Endodermal cell (in vitro differentiated cells): Measurements from ENCODE around the gene SCN1A. TPM values are rescaled to one million over a fixed set of nuclear protein-coding genes. Genes with fewer than 3 reads are reported as not detected.

Source experiments
- DNase-seq: peaks from one replicate; pipeline ENCODE4 v3.0.0-alpha.2; 2017
- H3K27ac ChIP-seq: 2 replicates; pipeline ENCODE4 v1.5.1; 2013; ENCODE audit warnings: mild to moderate bottlenecking, low read depth, low read length, moderate library complexity
- H3K27me3 ChIP-seq: 2 replicates; pipeline ENCODE4 v1.6.1; 2013; ENCODE audit warnings: mild to moderate bottlenecking, low read length, moderate library complexity; ENCODE audit not compliant: insufficient read depth, control insufficient read depth, poor library complexity, severe bottlenecking
- H3K36me3 ChIP-seq: 2 replicates; pipeline ENCODE4 v1.7.0; 2013; ENCODE audit warnings: mild to moderate bottlenecking, low read length, moderate library complexity; ENCODE audit not compliant: control insufficient read depth, insufficient read depth
- H3K4me1 ChIP-seq: one replicate; pipeline ENCODE4 v1.7.0; 2013; ENCODE audit warnings: low read length; ENCODE audit not compliant: control insufficient read depth, insufficient read depth
- H3K4me3 ChIP-seq: 2 replicates; pipeline ENCODE4 v1.5.1; 2013; ENCODE audit warnings: mild to moderate bottlenecking, low read length, moderate library complexity
- H3K9ac ChIP-seq: 2 replicates; pipeline ENCODE4 v1.6.1; 2013; ENCODE audit warnings: mild to moderate bottlenecking, low read length, moderate library complexity; ENCODE audit not compliant: poor library complexity, severe bottlenecking; ENCODE audit errors: extremely low read depth
- H3K9me3 ChIP-seq: 2 replicates; pipeline ENCODE4 v1.6.1; 2013; ENCODE audit warnings: mild to moderate bottlenecking, low read length, moderate library complexity; ENCODE audit not compliant: control insufficient read depth
- H3K27ac Mint-ChIP-seq: 2 replicates; pipeline ENCODE4 v1.8.0; 2020; ENCODE audit warnings: mixed read lengths
- H3K27me3 Mint-ChIP-seq: 2 replicates; pipeline ENCODE4 v1.8.0; 2021; ENCODE audit warnings: mild to moderate bottlenecking, mixed read lengths; ENCODE audit not compliant: insufficient read depth
- H3K36me3 Mint-ChIP-seq: 2 replicates; pipeline ENCODE4 v1.8.0; 2020; ENCODE audit warnings: low read depth, mixed read lengths
- H3K4me1 Mint-ChIP-seq: 2 replicates; pipeline ENCODE4 v1.8.0; 2020; ENCODE audit warnings: mixed read lengths
- H3K4me3 Mint-ChIP-seq: 2 replicates; pipeline ENCODE4 v1.8.0; 2020; ENCODE audit warnings: mild to moderate bottlenecking, moderate library complexity, mixed read lengths
- H3K9me3 Mint-ChIP-seq: 2 replicates; pipeline ENCODE4 v1.8.0; 2020; ENCODE audit warnings: mild to moderate bottlenecking, mixed read lengths
- CTCF ChIP-seq: fragments of 200-600 bp; sonication (generic); conservative IDR thresholded peaks from 2 replicates; pipeline ENCODE4 v1.5.0; 2021; ENCODE audit warnings: antibody characterized with exemption, mild to moderate bottlenecking
- WGBS, 2 experiments: methylation state at CpG; one replicate each; pipeline versions ENCODE4 v1.1.5 to v1.1.7; 2013; ENCODE audit warnings: missing lambda C conversion rate in 2 of 2, mixed read lengths in 1 of 2; ENCODE audit not compliant: insufficient coverage in 1 of 2, insufficient read length in 1 of 2; 5-methylcytosine and 5-hydroxymethylcytosine counted together
- total RNA-seq, 2 donors: library from RNA; stranded (reverse); fragmentation: NEBNext Ultra II Directional in 1 of 2; extraction: Animal tissue kit (Norgen Biotek cat#: 25700) in 1 of 2; gene quantifications; 2 replicates in 1 of 2; 3 replicates in 1 of 2; pipeline ENCODE4 v1.2.1, GENCODE V29; 2021

SCN1A gene
- total RNA-seq, 2 donors from 2014 or later, result not detected

DNA sequence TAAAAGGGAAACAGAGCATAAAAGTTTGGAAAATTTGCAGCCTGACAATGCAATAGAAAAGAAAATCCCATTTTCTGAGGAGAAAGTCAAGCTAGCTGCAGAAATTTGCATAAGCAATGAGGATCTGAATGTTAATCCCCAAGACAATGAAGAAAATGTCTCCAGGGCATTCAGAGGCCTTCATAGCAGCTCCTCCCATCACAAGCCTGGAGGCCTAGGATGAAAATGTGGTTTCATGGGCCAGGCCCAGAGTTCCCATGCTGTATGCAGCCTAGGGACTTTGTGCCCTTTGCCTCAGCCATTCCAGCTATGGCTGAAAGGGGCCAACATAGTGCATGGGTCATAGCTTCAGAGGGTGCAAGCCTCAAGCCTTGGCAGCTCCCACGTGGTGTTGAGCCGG, 10.3 kb upstream of the SCN1A start:
- 46 to 50% methylated on average over 2 of the region's 2 CpGs for WGBS, 2 experiments
- Mint-ChIP-seq H3K4me1 (peaks cover 2% of the 10 kb centered on the region), H3K27me3 (no peaks in the 10 kb centered on the region), H3K36me3 (no peaks in the 10 kb centered on the region), H3K9me3 (no peaks in the 10 kb centered on the region), H3K27ac (no peak overlapping the region), H3K4me3 (no peak overlapping the region)
- no peak for TF ChIP-seq CTCF
- Histone ChIP-seq H3K27ac (no peak overlapping the region), H3K4me3 (no peak overlapping the region), H3K36me3 (no peaks in the 10 kb centered on the region), H3K9me3 (no peaks in the 10 kb centered on the region), H3K9ac (no peak overlapping the region), H3K27me3 (no peaks in the 10 kb centered on the region), H3K4me1 (no peaks in the 10 kb centered on the region)
- no peak for DNase-seq

DNA sequence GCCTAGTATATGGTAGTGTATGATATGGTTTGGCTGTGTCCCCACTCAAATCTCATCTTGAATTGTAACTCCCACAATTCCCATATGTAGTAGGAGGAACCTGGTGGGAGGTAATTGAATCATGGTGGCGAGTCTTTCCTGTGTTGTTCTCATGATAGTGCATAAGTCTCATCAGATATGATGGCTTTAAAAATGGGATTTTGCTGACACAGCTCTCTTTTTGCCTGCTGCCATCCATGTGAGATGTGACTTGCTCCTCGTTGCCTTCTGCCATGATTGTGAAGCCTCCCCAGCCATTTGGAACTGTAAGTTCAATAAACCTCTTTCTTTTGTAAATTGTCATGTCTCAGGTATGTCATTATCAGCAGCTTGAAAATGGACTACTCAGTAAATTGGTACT, 9.5 kb upstream of the SCN1A start:
- H3K4me1 ChIP-seq, result no peaks in the 10 kb centered on the region
- Mint-ChIP-seq H3K27ac (no peak overlapping the region), H3K9me3 (no peaks in the 10 kb centered on the region), H3K4me3 (no peak overlapping the region), H3K36me3 (no peaks in the 10 kb centered on the region), H3K4me1 (peaks cover 2% of the 10 kb centered on the region), H3K27me3 (no peaks in the 10 kb centered on the region)
- WGBS, 2 experiments, result 87 to 100% methylated on average over 1 to 2 of the region's 2 CpGs
- H3K36me3 ChIP-seq, result no peaks in the 10 kb centered on the region
- no peak overlapping the region for H3K9ac ChIP-seq
- no peak overlapping the region for H3K27ac ChIP-seq
- TF ChIP-seq CTCF, result no peak
- no peak for DNase-seq
- no peak overlapping the region for H3K4me3 ChIP-seq
- no peaks in the 10 kb centered on the region for H3K9me3 ChIP-seq
- H3K27me3 ChIP-seq, result no peaks in the 10 kb centered on the region

DNA sequence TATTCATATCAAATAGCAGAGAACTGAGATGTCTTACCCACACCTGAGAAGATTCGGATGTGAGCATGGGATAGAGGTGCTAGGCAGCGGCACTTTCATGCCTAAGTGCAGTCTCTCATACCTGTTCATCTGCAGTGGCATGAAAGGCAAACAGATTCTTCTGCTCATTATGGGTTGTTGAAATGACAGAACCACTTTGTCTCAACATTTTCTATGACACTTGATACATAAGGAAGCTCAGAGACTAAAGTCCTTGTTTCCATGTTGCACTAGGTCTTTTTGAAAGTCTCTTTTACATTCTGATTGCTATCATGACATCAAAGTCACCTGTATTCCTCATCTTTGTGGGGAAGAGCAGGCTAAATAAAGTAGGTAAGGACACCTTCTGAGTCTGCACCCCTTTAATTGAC, 8.0 kb upstream of the SCN1A start:
- H3K9me3 Mint-ChIP-seq, result no peaks in the 10 kb centered on the region
- TF ChIP-seq CTCF, result no peak
- WGBS, 2 experiments, result 95 to 100% methylated on average over 1 to 2 of the region's 2 CpGs
- Histone ChIP-seq H3K9me3 (no peaks in the 10 kb centered on the region), H3K27ac (no peak overlapping the region), H3K4me3 (no peak overlapping the region), H3K36me3 (no peaks in the 10 kb centered on the region), H3K4me1 (no peaks in the 10 kb centered on the region), H3K27me3 (no peaks in the 10 kb centered on the region), H3K9ac (no peak overlapping the region)
- H3K36me3 Mint-ChIP-seq, result no peaks in the 10 kb centered on the region
- no peaks in the 10 kb centered on the region for H3K27me3 Mint-ChIP-seq
- peaks cover 2% of the 10 kb centered on the region for H3K4me1 Mint-ChIP-seq
- H3K27ac Mint-ChIP-seq, result no peak overlapping the region
- no peak overlapping the region for H3K4me3 Mint-ChIP-seq
- no peak for DNase-seq
